ENCODE measurements around the gene ASIC2.
"Not testable (repeated sequence)": the region's sequence is repeated elsewhere in the genome, so short reads cannot be mapped to it uniquely, and the experiment has no call there.

Gene ASIC2

GRCh38 chr17:32980230-32980629 lies 312.9 kb downstream of the ASIC2 start:
- no peak for DNase-seq (ENCODE audit: low read depth)

- DNase-seq (ENCODE audit: low read depth), result no peak
Measured at GRCh38 chr17:32976605-32977004, 316.5 kb downstream of the ASIC2 start.

GRCh38 chr17:32976131-32976530 lies 317.0 kb downstream of the ASIC2 start:
- no peak for DNase-seq (ENCODE audit: low read depth)

GRCh38 chr17:32971171-32971570 lies 321.9 kb downstream of the ASIC2 start:
- DNase-seq (ENCODE audit: low read depth), result no peak

- no peak for DNase-seq (ENCODE audit: low read depth)
Measured at GRCh38 chr17:32970281-32970680, 322.8 kb downstream of the ASIC2 start.

GRCh38 chr17:32969231-32969630 lies 323.9 kb downstream of the ASIC2 start:
- not testable (repeated sequence) for DNase-seq (ENCODE audit: low read depth)

GRCh38 chr17:32964541-32964940 lies 328.6 kb downstream of the ASIC2 start:
- DNase-seq (ENCODE audit: low read depth), result no peak
